ENCODE measurements around the gene GRIP1.
"Not testable (repeated sequence)": the region's sequence is repeated elsewhere in the genome, so short reads cannot be mapped to it uniquely, and the experiment has no call there.

Gene GRIP1

GRCh38 chr12:66503746-66504145 lies 175.1 kb downstream of the GRIP1 start:
- no peak for DNase-seq

GRCh38 chr12:66502911-66503310 lies 176.0 kb downstream of the GRIP1 start:
- no peak for DNase-seq

- DNase-seq: no peak
Observed at GRCh38 chr12:66500841-66501240, 178.0 kb downstream of the GRIP1 start.

- DNase-seq: no peak
Observed at GRCh38 chr12:66500091-66500490, 178.8 kb downstream of the GRIP1 start.

- no peak for DNase-seq
Observed at GRCh38 chr12:66499000-66499399, 179.9 kb downstream of the GRIP1 start.

- DNase-seq: not testable (repeated sequence)
Observed at GRCh38 chr12:66498059-66498458, 180.8 kb downstream of the GRIP1 start.

- no peak for DNase-seq
Observed at GRCh38 chr12:66497008-66497897, 181.6 kb downstream of the GRIP1 start.

GRCh38 chr12:66496595-66496994 lies 182.3 kb downstream of the GRIP1 start:
- DNase-seq: no peak

GRCh38 chr12:66495709-66496108 lies 183.2 kb downstream of the GRIP1 start:
- DNase-seq: no peak

- DNase-seq: no peak
Observed at GRCh38 chr12:66493819-66494218, 185.1 kb downstream of the GRIP1 start.

GRCh38 chr12:66491853-66492252 lies 187.0 kb downstream of the GRIP1 start:
- DNase-seq: no peak

GRCh38 chr12:66482351-66483203 lies 196.3 kb downstream of the GRIP1 start:
- DNase-seq: no peak

GRCh38 chr12:66467932-66468331 lies 210.9 kb downstream of the GRIP1 start:
- peak; percentile 12 for DNase-seq

- DNase-seq: no peak
Observed at GRCh38 chr12:66461331-66461730, 217.5 kb downstream of the GRIP1 start.

- DNase-seq: no peak
Observed at GRCh38 chr12:66459944-66460482, 218.9 kb downstream of the GRIP1 start.

- DNase-seq: no peak
Observed at GRCh38 chr12:66456612-66457011, 222.3 kb downstream of the GRIP1 start.

- DNase-seq: no peak
Observed at GRCh38 chr12:66453844-66454243, 225.0 kb downstream of the GRIP1 start.

- no peak for DNase-seq
Observed at GRCh38 chr12:66453120-66453519, 225.8 kb downstream of the GRIP1 start.

- DNase-seq: no peak
Observed at GRCh38 chr12:66449531-66449930, 229.3 kb downstream of the GRIP1 start.

GRCh38 chr12:66447643-66448042 lies 231.2 kb downstream of the GRIP1 start:
- DNase-seq: no peak

- DNase-seq: no peak
Observed at GRCh38 chr12:66446276-66446675, 232.6 kb downstream of the GRIP1 start.

GRCh38 chr12:66441905-66442559 lies 236.8 kb downstream of the GRIP1 start:
- DNase-seq: no peak

GRCh38 chr12:66438601-66439000 lies 240.3 kb downstream of the GRIP1 start:
- DNase-seq: no peak

Measured in RPMI8226 (cell line).